ENCODE measurements around the gene USP22. TPM values are rescaled to one million over a fixed set of nuclear protein-coding genes. Genes with fewer than 3 reads are reported as not detected.

USP22 gene
- total RNA-seq, 1 donor from 2014 or later: 186 TPM

DNA sequence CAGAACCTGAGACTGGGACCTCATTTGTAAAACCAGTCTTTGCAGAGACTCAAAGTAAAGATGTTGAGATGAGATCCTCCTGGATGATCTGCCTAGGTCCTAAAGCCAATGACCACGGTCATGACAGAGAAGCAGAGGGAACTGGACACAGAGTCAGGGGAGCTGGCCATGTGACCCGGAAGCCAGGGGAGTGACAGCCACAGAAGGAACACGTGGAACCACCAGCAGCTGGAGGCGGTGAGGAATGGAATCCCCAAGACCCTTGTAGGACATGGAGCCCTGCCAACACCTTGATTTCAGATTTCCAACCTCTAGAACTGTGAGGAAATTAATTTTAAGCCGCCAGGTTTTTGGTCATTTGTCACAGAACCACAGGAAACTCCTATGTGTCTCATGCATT is 37.0 kb downstream of the USP22 start:
- intact Hi-C loops (cut with DNase I): no loop called here
- no peak for DNase-seq (ENCODE audit: low spot score)
- ATAC-seq: no peak

DNA sequence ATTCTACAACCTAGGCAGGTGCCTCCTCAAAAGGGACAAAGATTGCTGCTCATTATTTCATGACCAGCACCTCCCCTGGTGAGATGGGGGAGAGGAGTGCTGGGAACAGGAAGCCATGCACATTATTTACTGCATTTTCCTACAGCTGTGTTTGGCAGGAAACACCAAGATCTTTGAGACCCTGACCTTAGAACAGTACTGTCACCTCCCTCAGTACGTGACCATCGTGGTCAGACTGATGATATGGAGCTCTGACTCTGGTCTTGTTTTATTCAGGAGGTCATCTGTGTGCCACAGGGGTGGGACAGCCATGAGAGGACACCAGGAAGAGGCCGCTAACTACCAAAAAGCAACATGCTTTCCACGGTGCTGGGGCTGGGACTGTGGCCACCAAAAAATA is 37.4 kb downstream of the USP22 start:
- DNase-seq (ENCODE audit: low spot score) (no peak), ATAC-seq (no peak)
- intact Hi-C loops (cut with DNase I): no loop called here

GRCh38 chr17:21004016-21004930 is 38.5 kb downstream of the USP22 start:
- intact Hi-C loops (cut with DNase I): no loop called here
- ATAC-seq (no peak), DNase-seq (ENCODE audit: low spot score) (no peak)

GRCh38 chr17:21003007-21003621 is 39.7 kb downstream of the USP22 start:
- ATAC-seq: no peak
- intact Hi-C loops (cut with DNase I): no loop called here
- DNase-seq (ENCODE audit: low spot score): no peak

DNA sequence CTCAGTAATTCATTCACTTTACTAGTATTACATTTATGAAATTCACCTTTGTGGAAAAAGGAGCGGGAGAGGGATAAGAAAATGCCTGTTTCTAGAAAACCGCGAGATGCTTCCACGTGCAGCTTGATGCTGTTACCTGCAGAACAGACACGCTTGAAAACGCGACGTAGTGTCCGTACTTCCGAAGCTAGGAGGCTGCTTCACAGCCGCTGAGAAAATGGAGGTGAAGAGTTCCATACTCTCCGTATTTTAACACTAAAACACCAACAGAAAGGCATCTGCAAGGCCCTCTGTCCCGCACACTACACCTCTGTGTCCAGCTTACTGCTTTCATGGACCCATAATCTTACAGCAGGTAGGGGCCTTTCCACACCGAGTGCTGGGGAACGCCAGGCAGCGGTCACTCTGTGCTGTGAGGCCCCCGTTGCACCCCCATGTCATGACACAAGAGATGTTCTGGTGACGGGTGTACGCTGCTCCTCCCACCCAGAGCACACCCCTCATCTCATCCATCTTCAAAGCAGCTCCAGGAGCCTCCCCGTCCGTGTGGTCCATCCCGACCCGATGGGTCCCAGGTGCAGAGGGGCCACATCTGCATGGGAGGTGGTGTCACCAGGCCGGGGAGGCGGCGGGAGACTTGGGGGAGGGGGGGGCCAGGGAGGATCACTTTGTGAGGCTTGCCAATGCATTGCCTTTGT is 40.4 kb downstream of the USP22 start:
- no peak for DNase-seq (ENCODE audit: low spot score)
- ATAC-seq: no peak
- intact Hi-C loops (cut with DNase I): no loop called here

- intact Hi-C loops (cut with DNase I): no loop called here
- DNase-seq (ENCODE audit: low spot score) (no peak), ATAC-seq (no peak)
These were observed 41.0 kb downstream of the USP22 start for GRCh38 chr17:21001813-21002221.

- intact Hi-C loops (cut with DNase I): no loop called here
- peak; percentile 14 for ATAC-seq
- peak; percentile 18 for DNase-seq (ENCODE audit: low spot score)
These were observed 41.5 kb downstream of the USP22 start for GRCh38 chr17:21001111-21001812.

DNA sequence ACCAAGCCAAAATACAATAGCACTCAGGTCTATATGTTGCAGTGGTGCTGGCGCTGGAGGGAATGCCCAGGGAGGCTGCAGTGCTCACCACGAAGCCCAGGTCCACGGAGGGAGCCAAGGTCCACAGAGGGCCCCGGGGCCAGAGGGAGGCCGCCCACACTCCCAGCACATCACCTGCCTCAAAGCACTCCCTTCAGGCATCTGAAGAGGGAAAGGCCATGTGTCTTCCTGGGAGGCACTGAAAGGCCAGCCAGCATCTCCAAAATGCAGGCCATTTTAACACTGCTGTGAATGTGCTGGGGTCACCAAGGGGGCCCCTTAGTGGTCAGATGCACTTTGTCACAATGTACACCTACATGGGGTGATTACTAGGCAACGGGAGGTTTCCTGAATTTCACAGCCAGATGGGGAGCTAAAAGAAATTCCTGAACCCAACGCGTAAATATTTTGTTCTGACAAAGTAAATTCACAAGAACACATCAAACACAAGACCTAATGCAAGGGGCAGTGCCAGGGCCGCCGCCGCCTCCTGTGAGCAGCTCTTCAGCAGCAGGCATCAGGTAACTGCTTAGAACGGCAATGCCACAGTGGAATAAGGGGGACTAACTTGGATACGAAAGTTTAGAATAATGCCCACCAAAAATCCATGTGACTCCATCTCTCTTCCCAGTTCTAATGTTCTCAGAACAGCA is 42.8 kb downstream of the USP22 start:
- intact Hi-C loops (cut with DNase I): no loop called here
- DNase-seq (ENCODE audit: low spot score): no peak
- no peak for ATAC-seq

GRCh38 chr17:20999044-20999573 is 43.7 kb downstream of the USP22 start:
- intact Hi-C loops (cut with DNase I): no loop called here
- no peak for DNase-seq (ENCODE audit: low spot score)
- peak; percentile 20 for ATAC-seq

GRCh38 chr17:20998571-20999043 is 44.2 kb downstream of the USP22 start:
- DNase-seq (ENCODE audit: low spot score) (no peak), ATAC-seq (peak; percentile 6)
- intact Hi-C loops (cut with DNase I): no loop called here

- intact Hi-C loops (cut with DNase I): no loop called here
- ATAC-seq (no peak), DNase-seq (ENCODE audit: low spot score) (no peak)
These were observed 44.9 kb downstream of the USP22 start for GRCh38 chr17:20997711-20998570.

GRCh38 chr17:20996724-20997615 is 45.8 kb downstream of the USP22 start:
- ATAC-seq (no peak), DNase-seq (ENCODE audit: low spot score) (no peak)
- intact Hi-C loops (cut with DNase I): no loop called here

- ATAC-seq: no peak
- no peak for DNase-seq (ENCODE audit: low spot score)
- intact Hi-C loops (cut with DNase I): no loop called here
These were observed 46.7 kb downstream of the USP22 start for GRCh38 chr17:20995873-20996723.

- ATAC-seq (no peak), DNase-seq (ENCODE audit: low spot score) (no peak)
- intact Hi-C loops (cut with DNase I): no loop called here
These were observed 47.5 kb downstream of the USP22 start for GRCh38 chr17:20995164-20995872.

GRCh38 chr17:20994779-20995149 is 48.0 kb downstream of the USP22 start:
- intact Hi-C loops (cut with DNase I): no loop called here
- DNase-seq (ENCODE audit: low spot score): no peak
- ATAC-seq: no peak
